NCI-H2227 treated with DMSO at 0.1 percent for 48 hours (cell line): ENCODE measurements around the gene KLHL41.
"Not testable (repeated sequence)": the region's sequence is repeated elsewhere in the genome, so short reads cannot be mapped to it uniquely, and the experiment has no call there.

Source experiments
- DNase-seq: peaks from one replicate; lab custom pipeline; 2025; lab: John Stamatoyannopoulos, UW

KLHL41 gene

GRCh38 chr2:169572821-169573159 is 63.3 kb downstream of the KLHL41 start:
- no peak for DNase-seq

- peak; percentile 94 for DNase-seq
These were observed 63.9 kb downstream of the KLHL41 start, which contains the start of gene FASTKD1 for GRCh38 chr2:169573160-169573973. Gene FASTKD1 (minus strand): TSS chr2:169573865. CDS start chr2:169572029, 1,836 bp downstream.

- DNase-seq: no peak
These were observed 64.4 kb downstream of the KLHL41 start for GRCh38 chr2:169573974-169574299.

- DNase-seq: not testable (repeated sequence)
These were observed 65.0 kb downstream of the KLHL41 start for GRCh38 chr2:169574539-169574938.

GRCh38 chr2:169575264-169575663 is 65.8 kb downstream of the KLHL41 start:
- DNase-seq: not testable (repeated sequence)
